ENCODE measurements around the gene SPOCD1.
A peak's percentile ranks its signal among the peaks of the same experiment; 100 is the strongest.

The SPOCD1 gene

GRCh38 chr1:31764312-31765040 is 51.3 kb downstream of the SPOCD1 start, which contains the start of gene ADGRB2:
ADGRB2 (minus strand) TSS chr1:31764340; CDS start chr1:31757221, 7,119 bp downstream.
- H3K27me3 ChIP-seq (ENCODE audit: insufficient read depth, low read length, poor library complexity, severe bottlenecking) = no peaks in the 10 kb centered on the region

GRCh38 chr1:31763671-31764311 is 52.0 kb downstream of the SPOCD1 start:
- Histone ChIP-seq H3K9ac (ENCODE audit: low read depth, low read length, poor library complexity, severe bottlenecking) (peak overlapping the region; percentile 59), H3K27me3 (ENCODE audit: insufficient read depth, low read length, poor library complexity, severe bottlenecking) (no peaks in the 10 kb centered on the region), H3K4me1 (ENCODE audit: insufficient read depth, low read length, poor library complexity, severe bottlenecking) (peaks cover 32% of the 10 kb centered on the region), H3F3A (ENCODE audit: low read depth) (no peaks in the 10 kb centered on the region), H3K9me3 (ENCODE audit: insufficient read depth, low read depth, low read length) (no peaks in the 10 kb centered on the region), H3K9me2 (replicated peaks; ENCODE audit: low read depth, low read length) (no peaks in the 10 kb centered on the region), H2AFZ (ENCODE audit: low read length) (peak overlapping the region; percentile 88), H3K4me2 (ENCODE audit: low read depth, low read length, poor library complexity, severe bottlenecking) (peak overlapping the region; percentile 96), H3K36me3 (ENCODE audit: insufficient read depth, low read length) (no peaks in the 10 kb centered on the region), H3K79me2 (ENCODE audit: insufficient read depth, low read length) (no peaks in the 10 kb centered on the region), H3K4me3 (ENCODE audit: low read length, poor library complexity, severe bottlenecking) (peak overlapping the region; percentile 75), H4K20me1 (ENCODE audit: insufficient read depth, low read length, poor library complexity, severe bottlenecking) (peaks cover 8% of the 10 kb centered on the region)
- no peak for TF ChIP-seq EZH2phosphoT487 (IDR thresholded peaks at IDR 0.05; ENCODE audit: borderline replicate concordance)
- no peak for TF ChIP-seq CTCF (conservative IDR thresholded peaks at IDR 0.05; ENCODE audit: low read length)

More at GRCh38 chr1:31764312-31765040, 51.3 kb downstream of the SPOCD1 start, which contains the start of gene ADGRB2:
- H3K9me2 ChIP-seq (replicated peaks; ENCODE audit: low read depth, low read length) = no peaks in the 10 kb centered on the region
- H3K9ac ChIP-seq (ENCODE audit: low read depth, low read length, poor library complexity, severe bottlenecking) = peak within 1 kb of the TSS; percentile 59
- H3K4me1 ChIP-seq (ENCODE audit: insufficient read depth, low read length, poor library complexity, severe bottlenecking) = peaks cover 32% of the 10 kb centered on the region
- H3K4me2 ChIP-seq (ENCODE audit: low read depth, low read length, poor library complexity, severe bottlenecking) = peak within 1 kb of the TSS; percentile 96
- H3F3A ChIP-seq (ENCODE audit: low read depth) = no peaks in the 10 kb centered on the region
- no peaks in the 10 kb centered on the region for H3K79me2 ChIP-seq (ENCODE audit: insufficient read depth, low read length)
- no peaks in the 10 kb centered on the region for H3K9me3 ChIP-seq (ENCODE audit: insufficient read depth, low read depth, low read length)
- peak within 1 kb of the TSS; percentile 75 for H3K4me3 ChIP-seq (ENCODE audit: low read length, poor library complexity, severe bottlenecking)
- TF ChIP-seq EZH2phosphoT487 (IDR thresholded peaks at IDR 0.05; ENCODE audit: borderline replicate concordance) (no peak), CTCF (conservative IDR thresholded peaks at IDR 0.05; ENCODE audit: low read length) (no peak)
- peak within 1 kb of the TSS; percentile 88 for H2AFZ ChIP-seq (ENCODE audit: low read length)
- H4K20me1 ChIP-seq (ENCODE audit: insufficient read depth, low read length, poor library complexity, severe bottlenecking) = peaks cover 8% of the 10 kb centered on the region
- H3K36me3 ChIP-seq (ENCODE audit: insufficient read depth, low read length) = no peaks in the 10 kb centered on the region

- Histone ChIP-seq H3K4me1 (ENCODE audit: insufficient read depth, low read length, poor library complexity, severe bottlenecking) (peaks cover 32% of the 10 kb centered on the region), H3K36me3 (ENCODE audit: insufficient read depth, low read length) (no peaks in the 10 kb centered on the region), H4K20me1 (ENCODE audit: insufficient read depth, low read length, poor library complexity, severe bottlenecking) (peaks cover 8% of the 10 kb centered on the region), H3K4me3 (ENCODE audit: low read length, poor library complexity, severe bottlenecking) (peak overlapping the region; percentile 75), H3K9me3 (ENCODE audit: insufficient read depth, low read depth, low read length) (no peaks in the 10 kb centered on the region), H3K27me3 (ENCODE audit: insufficient read depth, low read length, poor library complexity, severe bottlenecking) (no peaks in the 10 kb centered on the region), H2AFZ (ENCODE audit: low read length) (peak overlapping the region; percentile 88), H3K4me2 (ENCODE audit: low read depth, low read length, poor library complexity, severe bottlenecking) (peak overlapping the region; percentile 96), H3K9ac (ENCODE audit: low read depth, low read length, poor library complexity, severe bottlenecking) (peak overlapping the region; percentile 59), H3K79me2 (ENCODE audit: insufficient read depth, low read length) (no peaks in the 10 kb centered on the region), H3K9me2 (replicated peaks; ENCODE audit: low read depth, low read length) (no peaks in the 10 kb centered on the region), H3F3A (ENCODE audit: low read depth) (no peaks in the 10 kb centered on the region)
- TF ChIP-seq CTCF (conservative IDR thresholded peaks at IDR 0.05; ENCODE audit: low read length) (peak; percentile 60), EZH2phosphoT487 (IDR thresholded peaks at IDR 0.05; ENCODE audit: borderline replicate concordance) (no peak)
Observed at GRCh38 chr1:31762726-31763670, 52.8 kb downstream of the SPOCD1 start.
